HG03066 (cell line): Measurements from ENCODE around the gene TMEM178B.

Experiments used
- ATAC-seq: cut with Tn5 transposase; IDR thresholded peaks from one replicate; pipeline ENCODE4 v1.9.1; 2021; ENCODE audit warnings: low read depth; ENCODE audit not compliant: unreplicated experiment

Gene TMEM178B

GRCh38 chr7:141409801-141410329, 336.0 kb downstream of the TMEM178B start:
- no peak for ATAC-seq

- ATAC-seq, result no peak
Measured at GRCh38 chr7:141410353-141411000, 336.6 kb downstream of the TMEM178B start.

- no peak for ATAC-seq
Measured at GRCh38 chr7:141411133-141411532, 337.3 kb downstream of the TMEM178B start.

DNA sequence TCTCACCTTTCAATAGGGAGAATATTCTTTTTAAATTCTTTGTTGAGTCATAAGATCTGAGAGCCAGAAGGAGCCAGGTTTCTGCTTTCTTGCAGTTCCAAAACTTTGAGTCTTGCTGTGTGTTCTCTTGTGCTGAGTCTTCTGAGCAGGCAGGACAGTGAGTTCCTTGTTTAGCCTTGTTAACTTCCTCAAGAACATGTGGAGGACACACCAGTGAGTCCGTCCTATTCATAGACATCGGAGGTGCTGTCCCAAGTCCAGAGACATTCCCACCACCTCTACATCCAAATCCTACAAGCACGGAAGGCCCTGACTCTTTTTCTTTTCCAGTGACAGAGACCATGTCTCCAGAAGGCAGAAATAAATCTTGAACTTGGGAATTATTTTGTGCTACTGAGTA, 342.1 kb downstream of the TMEM178B start:
- ATAC-seq, result no peak

GRCh38 chr7:141416650-141417270, 342.9 kb downstream of the TMEM178B start:
- ATAC-seq, result no peak

DNA sequence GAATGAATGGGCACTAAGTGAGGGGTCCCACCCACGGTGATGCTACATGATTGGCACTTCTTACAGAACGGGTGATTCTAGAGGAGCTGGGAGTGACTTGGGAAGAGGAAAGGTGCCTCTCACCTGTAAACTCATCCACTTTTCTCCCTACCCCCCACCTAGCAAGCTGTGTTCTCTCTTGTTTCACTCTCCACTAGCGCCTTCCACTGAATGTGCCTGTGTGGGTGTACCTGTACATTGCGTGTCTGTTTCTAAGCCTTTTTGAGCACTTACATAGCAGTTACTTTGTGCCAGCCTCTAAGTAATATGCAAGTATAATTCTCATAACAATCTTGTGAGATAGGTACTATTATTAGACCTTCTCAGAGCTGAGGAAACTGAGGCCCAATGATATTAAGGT, 343.6 kb downstream of the TMEM178B start:
- no peak for ATAC-seq

DNA sequence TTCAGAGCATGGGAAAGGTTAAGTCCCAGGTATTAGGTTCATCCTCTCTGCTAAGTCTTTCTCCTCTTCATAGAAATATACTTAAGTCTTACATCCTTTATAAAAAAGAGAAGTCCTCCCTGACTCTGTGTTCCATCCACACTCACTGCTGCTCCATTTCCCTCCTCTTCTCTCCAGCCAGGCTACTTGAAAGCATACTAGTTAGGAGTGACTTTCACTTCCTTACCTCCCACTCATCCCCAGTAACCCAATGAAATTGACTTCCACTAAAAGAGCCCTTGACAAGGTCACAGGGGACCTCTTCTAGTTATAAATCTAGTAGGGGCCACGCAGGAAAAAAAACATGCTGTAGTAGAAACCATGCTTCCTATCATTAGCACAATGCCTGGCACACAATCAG, 344.2 kb downstream of the TMEM178B start:
- ATAC-seq, result no peak

- no peak for ATAC-seq
Measured at GRCh38 chr7:141421306-141421705, 347.4 kb downstream of the TMEM178B start.

DNA sequence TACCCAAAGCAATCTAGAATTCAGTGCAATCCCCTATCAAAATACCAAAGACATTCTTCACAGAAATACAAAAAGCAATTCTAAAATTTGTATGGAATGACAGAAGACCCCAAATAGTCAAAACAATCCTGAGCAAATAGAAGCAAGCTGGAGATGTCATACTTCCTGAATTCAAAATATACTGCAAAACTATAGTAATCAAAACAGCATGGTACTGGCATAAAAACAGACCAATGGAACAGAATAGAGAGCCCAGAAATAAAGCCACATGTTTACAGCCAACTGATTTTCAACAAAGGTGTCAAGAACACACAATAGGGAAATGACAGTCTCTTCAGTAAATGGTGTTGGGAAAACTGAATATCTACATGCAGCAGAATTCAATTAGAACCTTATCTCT, 353.3 kb downstream of the TMEM178B start:
- no peak for ATAC-seq

- no peak for ATAC-seq
Measured at GRCh38 chr7:141430455-141431139, 356.7 kb downstream of the TMEM178B start.

GRCh38 chr7:141431140-141431479, 357.2 kb downstream of the TMEM178B start:
- ATAC-seq, result no peak

GRCh38 chr7:141431711-141432110, 357.8 kb downstream of the TMEM178B start:
- no peak for ATAC-seq

DNA sequence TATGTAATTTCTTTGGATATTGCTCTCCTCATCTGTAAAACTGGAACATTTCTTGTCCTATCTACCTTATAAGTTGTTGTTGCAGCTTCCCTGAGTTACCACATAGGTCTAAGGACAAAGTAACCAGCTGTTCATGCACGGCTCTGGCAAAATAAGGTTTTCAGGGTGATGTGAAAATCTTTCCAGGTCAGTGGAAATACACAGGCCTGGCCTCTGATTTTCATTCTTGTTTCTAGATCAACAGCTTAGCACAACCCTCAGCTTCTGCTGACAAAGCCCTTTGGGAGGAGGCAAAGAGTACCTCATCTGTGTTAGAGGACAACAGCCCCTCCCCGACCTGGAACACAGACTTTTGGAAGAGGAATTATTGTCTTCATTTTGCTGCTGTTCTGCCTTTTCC, 359.8 kb downstream of the TMEM178B start:
- ATAC-seq, result no peak

GRCh38 chr7:141436139-141436538, 362.3 kb downstream of the TMEM178B start:
- ATAC-seq, result no peak

DNA sequence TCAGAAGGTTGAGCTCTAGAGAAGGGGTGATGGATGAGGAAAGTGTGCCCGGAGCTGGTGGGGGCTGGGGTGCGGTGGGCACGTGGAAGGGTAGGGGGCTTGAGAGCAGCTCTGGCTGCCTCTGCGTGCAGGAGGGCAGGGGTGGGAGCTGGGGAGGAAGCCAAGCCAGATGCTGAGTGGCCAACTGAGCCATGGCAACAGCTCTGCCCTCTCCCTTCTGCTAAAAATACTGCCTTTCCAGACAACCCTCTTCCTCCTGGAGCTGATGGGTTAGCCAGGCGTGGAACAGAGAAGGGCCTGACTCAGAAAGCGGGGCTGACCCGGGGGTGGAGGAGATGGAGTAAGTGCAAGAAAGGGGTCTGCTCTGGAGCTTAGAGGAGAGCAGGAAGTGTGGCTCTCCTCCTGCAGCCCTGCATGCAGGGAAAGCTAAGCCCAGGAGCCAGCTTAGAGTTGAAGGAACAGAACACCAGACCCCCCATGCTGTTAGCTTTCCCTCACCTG, 362.8 kb downstream of the TMEM178B start:
- ATAC-seq, result no peak

- no peak for ATAC-seq
Measured at GRCh38 chr7:141439164-141439563, 365.3 kb downstream of the TMEM178B start.

- no peak for ATAC-seq
Measured at GRCh38 chr7:141439776-141440175, 365.9 kb downstream of the TMEM178B start.

GRCh38 chr7:141441837-141442627, 368.2 kb downstream of the TMEM178B start:
- no peak for ATAC-seq

DNA sequence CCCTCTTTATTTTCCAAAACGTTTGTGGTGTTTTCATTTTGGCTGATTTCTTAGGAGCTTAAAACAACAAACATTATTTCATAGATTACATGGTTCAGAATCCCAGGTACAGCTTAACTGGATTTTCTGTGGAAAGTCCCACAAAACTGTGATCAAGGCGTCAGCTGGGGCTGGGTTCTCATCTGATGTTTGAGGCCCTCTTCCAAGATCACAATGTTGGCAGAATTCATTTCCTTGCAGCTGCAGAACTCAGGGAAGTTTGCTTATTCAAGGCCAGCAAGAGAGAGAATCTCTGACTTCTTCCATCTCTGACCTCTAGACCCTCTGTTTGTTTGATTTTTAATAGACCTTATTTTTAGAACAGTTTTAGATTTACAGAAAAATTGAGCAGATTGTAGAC, 368.9 kb downstream of the TMEM178B start:
- no peak for ATAC-seq

- ATAC-seq, result no peak
Measured at GRCh38 chr7:141444961-141445360, 371.1 kb downstream of the TMEM178B start.

DNA sequence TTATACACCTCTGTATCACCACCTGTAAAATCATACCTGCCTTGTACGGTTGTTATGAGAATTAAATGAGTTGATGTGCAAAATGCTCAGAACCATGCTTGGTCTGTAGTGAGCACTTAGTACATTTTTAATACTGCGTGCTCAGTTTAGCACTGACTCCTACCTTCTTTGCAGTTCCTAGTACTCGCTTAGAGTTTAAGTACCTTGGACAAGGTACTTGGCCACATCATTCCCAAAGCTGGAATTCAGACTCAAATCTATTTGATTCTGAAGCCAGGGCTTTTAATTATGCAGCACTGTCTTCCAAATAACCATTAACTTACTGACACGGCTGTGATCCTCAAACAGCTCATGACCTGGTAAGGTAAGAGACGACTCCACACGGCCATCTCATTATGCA, 377.4 kb downstream of the TMEM178B start:
- no peak for ATAC-seq
